WERI-Rb-1 (cell line): ENCODE measurements around the gene SLC35B1.

Experiments
- DNase-seq: peaks from one replicate; pipeline ENCODE4 v3.0.0-alpha.2; 2020
- H3K27ac ChIP-seq: fragments of 250-450 bp; sonication (Bioruptor Pico); 2 replicates; pipeline ENCODE4 v1.5.1; 2020; ENCODE audit warnings: mild to moderate bottlenecking, moderate library complexity
- H3K27me3 ChIP-seq: fragments of 250-450 bp; sonication (Bioruptor Pico); 2 replicates; pipeline ENCODE4 v1.5.1; 2021; ENCODE audit warnings: mild to moderate bottlenecking, low read depth, moderate library complexity; ENCODE audit not compliant: insufficient read depth, severe bottlenecking
- H3K36me3 ChIP-seq: fragments of 250-450 bp; sonication (Bioruptor Pico); 2 replicates; pipeline ENCODE4 v1.5.1; 2020; ENCODE audit warnings: mild to moderate bottlenecking, moderate library complexity
- H3K4me3 ChIP-seq: 2 replicates; pipeline ENCODE4 v1.5.1; 2011; ENCODE audit warnings: low read depth, mild to moderate bottlenecking, control low read depth, low read length
- H3K9me3 ChIP-seq: fragments of 250-450 bp; sonication (Bioruptor Pico); 2 replicates; pipeline ENCODE4 v1.5.1; 2021; ENCODE audit warnings: mild to moderate bottlenecking, moderate library complexity; ENCODE audit not compliant: severe bottlenecking
- CTCF ChIP-seq: IDR thresholded peaks from 2 replicates; pipeline ENCODE4 v1.5.1; 2011; ENCODE audit warnings: low read depth, mild to moderate bottlenecking, control low read depth, inconsistent platforms, low read length

SLC35B1 gene

GRCh38 chr17:49752508-49752907 is 44.7 kb upstream of the SLC35B1 start:
- H3K27ac ChIP-seq = no peak overlapping the region
- H3K36me3 ChIP-seq = peaks cover 27% of the 10 kb centered on the region
- no peaks in the 10 kb centered on the region for H3K9me3 ChIP-seq
- no peaks in the 10 kb centered on the region for H3K27me3 ChIP-seq
- H3K4me3 ChIP-seq = no peak overlapping the region
- DNase-seq = no peak
- TF ChIP-seq CTCF = no peak

GRCh38 chr17:49749730-49750129 is 42.0 kb upstream of the SLC35B1 start:
- H3K27me3 ChIP-seq = no peaks in the 10 kb centered on the region
- H3K4me3 ChIP-seq = no peak overlapping the region
- peaks cover 24% of the 10 kb centered on the region for H3K36me3 ChIP-seq
- no peak for DNase-seq
- no peak for TF ChIP-seq CTCF
- H3K27ac ChIP-seq = no peak overlapping the region
- no peaks in the 10 kb centered on the region for H3K9me3 ChIP-seq

- no peak for DNase-seq
- no peak overlapping the region for H3K27ac ChIP-seq
- TF ChIP-seq CTCF = no peak
- H3K36me3 ChIP-seq = peaks cover 24% of the 10 kb centered on the region
- no peak overlapping the region for H3K4me3 ChIP-seq
- H3K9me3 ChIP-seq = no peaks in the 10 kb centered on the region
- no peaks in the 10 kb centered on the region for H3K27me3 ChIP-seq
Observed at GRCh38 chr17:49748791-49749190, 41.0 kb upstream of the SLC35B1 start.

- TF ChIP-seq CTCF = no peak
- Histone ChIP-seq H3K4me3 (no peak overlapping the region), H3K27ac (no peak overlapping the region), H3K36me3 (peaks cover 21% of the 10 kb centered on the region), H3K9me3 (no peaks in the 10 kb centered on the region), H3K27me3 (no peaks in the 10 kb centered on the region)
- no peak for DNase-seq
Observed at GRCh38 chr17:49748223-49748622, 40.5 kb upstream of the SLC35B1 start.

- Histone ChIP-seq H3K27ac (no peak overlapping the region), H3K27me3 (no peaks in the 10 kb centered on the region), H3K4me3 (no peak overlapping the region), H3K9me3 (no peaks in the 10 kb centered on the region), H3K36me3 (peaks cover 17% of the 10 kb centered on the region)
- no peak for DNase-seq
- TF ChIP-seq CTCF = no peak
Observed at GRCh38 chr17:49747632-49748031, 39.9 kb upstream of the SLC35B1 start.

GRCh38 chr17:49746791-49747490 is 39.2 kb upstream of the SLC35B1 start:
- H3K27ac ChIP-seq = peak overlapping the region; percentile 20; the same call in 1 of the 2 replicates
- no peak for DNase-seq
- H3K27me3 ChIP-seq = no peaks in the 10 kb centered on the region
- H3K36me3 ChIP-seq = peaks cover 14% of the 10 kb centered on the region
- H3K9me3 ChIP-seq = no peaks in the 10 kb centered on the region
- TF ChIP-seq CTCF = no peak
- no peak overlapping the region for H3K4me3 ChIP-seq
